ENCODE results near the gene DHFR2.
"Not testable (repeated sequence)": the region's sequence is repeated elsewhere in the genome, so short reads cannot be mapped to it uniquely, and the experiment has no call there.

DHFR2 gene

DNA sequence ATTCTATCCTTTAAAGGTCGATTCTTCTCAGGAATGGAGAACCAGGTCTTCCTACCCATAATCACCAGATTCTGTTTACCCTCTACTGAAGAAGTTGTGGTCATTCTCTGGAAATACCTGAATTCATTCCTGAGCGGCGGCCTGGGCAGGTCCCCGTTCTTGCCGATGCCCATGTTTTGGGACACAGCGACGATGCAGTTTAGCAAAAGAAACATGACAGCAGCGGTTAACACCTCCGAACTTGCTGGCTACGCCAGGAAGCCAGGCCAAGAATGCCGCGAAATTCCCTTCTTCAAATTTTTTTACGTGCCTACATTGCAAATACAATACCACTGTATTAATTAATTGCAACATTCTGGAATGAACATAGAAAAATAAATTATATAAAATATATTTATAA lies 1.4 kb downstream of the DHFR2 start:
- Mint-ChIP-seq H3K27ac (ENCODE audit: low read depth) (no peak overlapping the region), H3K9me3 (no peaks in the 10 kb centered on the region), H3K36me3 (ENCODE audit: insufficient read depth) (peaks cover 18% of the 10 kb centered on the region), H3K27me3 (no peaks in the 10 kb centered on the region), H3K4me1 (peaks cover 33% of the 10 kb centered on the region), H3K4me3 (no peak overlapping the region)
- DNase-seq (ENCODE audit: low spot score in 2 of 2), result no peak
- ATAC-seq (replicated peaks; ENCODE audit: extremely low read depth, poor library complexity, severe bottlenecking), result no peak

DNA sequence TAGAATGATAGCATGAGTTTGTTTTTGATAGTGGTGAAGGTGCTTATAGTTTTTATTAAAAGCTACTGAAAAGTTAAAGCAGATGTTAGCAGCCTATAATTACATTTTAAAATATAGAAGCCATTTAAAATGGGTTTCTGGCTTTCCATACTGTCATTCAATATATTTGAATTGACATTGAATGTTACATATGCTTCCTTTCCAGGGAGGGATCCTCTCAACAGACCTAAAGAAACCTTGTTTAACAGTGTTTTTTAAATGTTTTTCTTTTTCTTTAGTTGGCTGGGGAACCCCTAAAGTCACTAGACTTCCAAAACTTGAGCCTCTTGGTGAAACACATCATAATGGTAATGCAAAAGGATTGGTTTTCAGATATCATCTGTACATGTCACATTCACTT lies 12.2 kb downstream of the DHFR2 start:
- no peak overlapping the region for H3K27ac Mint-ChIP-seq (ENCODE audit: low read depth)
- no peaks in the 10 kb centered on the region for H3K4me1 Mint-ChIP-seq
- H3K4me3 Mint-ChIP-seq, result no peak overlapping the region
- ATAC-seq (replicated peaks; ENCODE audit: extremely low read depth, poor library complexity, severe bottlenecking) (no peak), DNase-seq (ENCODE audit: low spot score in 2 of 2) (no peak)
- H3K36me3 Mint-ChIP-seq (ENCODE audit: insufficient read depth), result no peaks in the 10 kb centered on the region
- no peaks in the 10 kb centered on the region for H3K9me3 Mint-ChIP-seq
- H3K27me3 Mint-ChIP-seq, result no peaks in the 10 kb centered on the region

DNA sequence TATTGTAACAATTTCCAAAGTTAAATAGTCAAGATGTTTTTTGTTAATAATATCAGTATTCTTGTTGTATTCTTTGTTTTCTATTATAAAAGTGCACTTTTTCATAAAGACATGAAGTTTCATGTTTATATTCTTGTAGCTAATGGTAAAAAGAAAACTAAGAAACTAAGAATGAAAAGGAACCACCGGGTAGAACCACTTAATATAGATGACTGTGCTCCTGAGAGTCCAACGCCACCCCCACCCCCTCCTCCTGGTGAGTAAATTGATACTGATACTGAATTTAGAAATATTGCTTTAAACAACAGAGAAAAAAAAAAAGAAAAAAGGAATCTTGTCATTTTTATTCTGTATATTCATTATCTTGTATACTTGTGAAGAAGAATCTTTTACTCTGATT lies 13.4 kb downstream of the DHFR2 start:
- no peaks in the 10 kb centered on the region for H3K36me3 Mint-ChIP-seq (ENCODE audit: insufficient read depth)
- DNase-seq (ENCODE audit: low spot score in 2 of 2), result no peak
- H3K9me3 Mint-ChIP-seq, result no peaks in the 10 kb centered on the region
- no peak for ATAC-seq (replicated peaks; ENCODE audit: extremely low read depth, poor library complexity, severe bottlenecking)
- H3K4me3 Mint-ChIP-seq, result no peak overlapping the region
- H3K4me1 Mint-ChIP-seq, result no peaks in the 10 kb centered on the region
- no peaks in the 10 kb centered on the region for H3K27me3 Mint-ChIP-seq
- H3K27ac Mint-ChIP-seq (ENCODE audit: low read depth), result no peak overlapping the region

DNA sequence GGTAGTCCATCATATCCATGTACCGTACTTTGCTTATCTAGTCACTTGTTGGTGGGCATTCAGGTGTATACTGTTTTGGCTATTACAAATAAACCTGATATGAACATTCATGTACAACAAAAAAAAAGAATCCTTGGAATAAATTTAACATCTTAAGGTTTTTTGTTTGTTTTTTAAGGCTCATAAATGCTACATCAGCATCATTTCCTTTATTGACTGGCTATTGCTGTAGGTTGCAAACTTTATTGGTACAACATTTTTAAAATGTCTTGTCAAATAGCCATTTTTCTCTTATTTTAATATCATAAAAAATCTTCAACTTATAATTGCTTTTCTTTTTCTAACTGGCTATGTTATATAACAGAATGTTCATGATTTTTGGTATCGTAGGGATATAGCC lies 16.2 kb downstream of the DHFR2 start:
- peaks cover 8% of the 10 kb centered on the region for H3K36me3 Mint-ChIP-seq (ENCODE audit: insufficient read depth)
- no peak for DNase-seq (ENCODE audit: low spot score in 2 of 2)
- no peak for ATAC-seq (replicated peaks; ENCODE audit: extremely low read depth, poor library complexity, severe bottlenecking)
- no peak overlapping the region for H3K4me3 Mint-ChIP-seq
- no peaks in the 10 kb centered on the region for H3K27me3 Mint-ChIP-seq
- no peaks in the 10 kb centered on the region for H3K9me3 Mint-ChIP-seq
- no peaks in the 10 kb centered on the region for H3K4me1 Mint-ChIP-seq
- H3K27ac Mint-ChIP-seq (ENCODE audit: low read depth), result no peak overlapping the region

DNA sequence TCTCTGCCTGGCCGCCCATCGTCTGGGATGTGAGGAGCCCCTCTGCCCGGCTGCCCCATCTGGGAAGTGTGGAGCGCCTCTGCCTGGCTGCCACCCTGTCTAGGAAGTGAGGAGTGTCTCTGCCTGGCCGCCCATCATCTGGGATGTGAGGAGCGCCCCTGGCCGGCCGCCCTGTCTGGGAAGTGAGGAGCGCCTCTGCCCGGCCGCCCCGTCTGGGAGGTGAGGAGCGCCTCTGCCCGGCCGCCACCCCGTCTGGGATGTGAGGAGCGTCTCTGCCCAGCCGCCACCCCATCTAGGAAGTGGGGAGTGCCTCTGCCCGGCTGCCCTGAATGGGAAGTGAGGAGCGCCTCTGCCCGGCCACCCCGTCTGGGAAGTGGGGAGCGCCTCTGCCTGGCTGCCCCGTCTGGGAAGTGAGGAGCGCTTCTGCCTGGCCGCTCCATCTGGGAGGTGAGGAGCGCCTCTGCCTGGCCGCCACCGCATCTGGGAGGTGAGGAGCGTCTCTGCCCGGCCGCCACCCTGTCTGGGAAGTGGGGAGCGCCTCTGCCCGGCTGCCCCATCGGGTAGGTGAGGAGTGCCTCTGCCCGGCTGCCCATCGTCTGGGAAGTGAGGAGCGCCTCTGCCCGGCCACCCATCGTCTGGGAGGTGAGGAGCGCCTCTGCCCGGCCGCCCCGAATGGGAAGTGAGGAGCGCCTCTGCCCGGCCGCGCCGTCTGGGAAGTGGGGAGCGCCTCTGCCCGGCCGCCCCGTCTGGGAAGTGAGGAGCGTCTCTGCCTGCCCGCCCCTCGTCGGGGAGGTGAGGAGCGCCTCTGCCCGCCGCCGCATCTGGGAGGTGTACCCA lies 18.4 kb downstream of the DHFR2 start:
- H3K9me3 Mint-ChIP-seq; DNase-seq (ENCODE audit: low spot score in 2 of 2); H3K4me1 Mint-ChIP-seq; H3K36me3 Mint-ChIP-seq (ENCODE audit: insufficient read depth); H3K4me3 Mint-ChIP-seq; ATAC-seq (replicated peaks; ENCODE audit: extremely low read depth, poor library complexity, severe bottlenecking); H3K27me3 Mint-ChIP-seq: not testable (repeated sequence)
- H3K27ac Mint-ChIP-seq (ENCODE audit: low read depth), result peak overlapping the region; percentile 83

DNA sequence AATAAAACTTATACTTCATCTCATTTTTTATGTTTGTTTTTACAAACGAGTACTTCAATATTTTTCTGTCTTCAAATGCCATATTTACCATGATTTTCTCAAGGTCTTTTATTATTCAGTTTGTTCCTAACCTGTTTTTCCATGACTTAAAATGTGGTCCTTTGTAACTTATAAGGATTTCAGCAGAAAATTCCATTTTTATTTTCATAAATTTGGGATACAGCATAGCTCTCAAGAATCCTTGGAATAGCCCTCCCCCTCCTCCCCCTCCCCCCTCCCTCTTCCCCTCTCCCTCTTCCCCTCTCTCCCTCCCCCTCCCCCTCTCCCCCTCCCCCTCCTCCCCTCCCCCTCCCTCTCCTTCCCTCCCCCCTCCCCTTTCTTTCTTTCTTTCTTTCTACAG lies 19.4 kb downstream of the DHFR2 start:
- H3K36me3 Mint-ChIP-seq (ENCODE audit: insufficient read depth), result peaks cover 9% of the 10 kb centered on the region
- H3K9me3 Mint-ChIP-seq, result no peaks in the 10 kb centered on the region
- H3K4me1 Mint-ChIP-seq, result no peaks in the 10 kb centered on the region
- no peak for DNase-seq (ENCODE audit: low spot score in 2 of 2)
- no peak overlapping the region for H3K4me3 Mint-ChIP-seq
- H3K27me3 Mint-ChIP-seq, result no peaks in the 10 kb centered on the region
- H3K27ac Mint-ChIP-seq (ENCODE audit: low read depth), result peak overlapping the region; percentile 83
- ATAC-seq (replicated peaks; ENCODE audit: extremely low read depth, poor library complexity, severe bottlenecking), result no peak

DNA sequence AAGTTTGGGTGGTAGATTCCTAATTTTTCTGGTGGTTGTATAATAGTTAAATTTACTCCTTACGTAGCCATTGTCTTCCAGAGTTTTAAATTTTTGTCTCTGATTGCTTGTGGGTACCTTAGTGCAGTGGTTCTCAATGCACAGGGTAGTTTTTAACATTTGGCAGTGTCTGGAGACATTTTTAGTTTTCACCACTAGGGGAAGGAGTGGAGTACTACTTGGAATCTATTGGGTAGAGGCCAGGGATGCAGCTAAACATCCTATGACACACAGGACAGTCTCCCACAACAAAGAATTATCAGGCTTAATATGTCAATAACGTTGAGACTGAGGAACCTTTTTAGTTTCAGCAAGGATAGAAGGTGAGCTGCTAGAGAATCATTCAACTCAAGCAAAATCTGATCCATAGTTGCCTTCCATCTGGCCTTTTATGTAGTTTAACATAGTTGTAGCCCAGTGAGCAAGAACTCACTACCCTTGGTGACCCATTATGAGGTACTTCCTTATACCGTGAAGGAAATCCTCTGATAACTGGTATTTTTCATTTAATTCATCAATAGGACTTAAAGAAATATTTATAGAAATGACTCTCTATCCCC lies 25.7 kb downstream of the DHFR2 start:
- Mint-ChIP-seq H3K27me3 (no peaks in the 10 kb centered on the region), H3K4me3 (no peak overlapping the region), H3K27ac (ENCODE audit: low read depth) (no peak overlapping the region), H3K9me3 (no peaks in the 10 kb centered on the region), H3K36me3 (ENCODE audit: insufficient read depth) (peaks cover 7% of the 10 kb centered on the region), H3K4me1 (no peaks in the 10 kb centered on the region)
- DNase-seq (ENCODE audit: low spot score in 2 of 2) (no peak), ATAC-seq (replicated peaks; ENCODE audit: extremely low read depth, poor library complexity, severe bottlenecking) (no peak)

DNA sequence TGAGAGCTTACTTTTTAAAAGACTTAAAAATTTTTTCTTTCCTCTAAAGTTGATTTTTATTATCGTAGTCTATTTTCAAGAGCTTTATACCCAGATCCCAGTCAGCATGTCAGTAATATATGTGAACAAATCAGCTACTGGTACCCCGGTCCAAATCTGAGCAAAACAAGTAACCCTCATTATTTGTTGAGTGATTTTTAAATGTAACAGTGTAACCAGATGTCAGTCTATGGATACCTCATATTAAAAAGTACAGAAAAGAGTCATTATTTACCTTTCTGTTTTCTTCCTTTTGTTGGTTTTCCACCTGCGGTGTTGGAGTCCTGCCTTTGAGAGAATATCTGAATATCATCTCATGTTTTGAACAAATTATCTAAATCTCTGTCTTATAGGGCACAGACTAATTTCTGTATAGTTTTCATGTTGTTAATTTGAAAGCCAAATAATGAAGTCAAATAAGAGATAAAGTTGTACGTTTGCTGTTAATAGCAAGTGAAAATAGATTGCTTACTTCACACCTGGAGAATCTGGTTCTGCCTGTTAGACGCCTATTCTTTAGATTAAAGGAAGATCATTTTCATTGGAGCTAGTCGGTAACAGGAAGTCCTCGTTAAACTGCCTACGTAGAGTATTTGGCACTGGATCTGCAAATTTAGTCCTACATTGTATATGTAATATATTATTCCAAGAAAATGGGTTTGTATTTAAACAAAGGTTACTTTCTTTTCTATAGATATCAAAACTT lies 34.5 kb downstream of the DHFR2 start, which contains the start of gene STX19:
STX19 (minus strand) TSS at position 505 of the 745 bp plus-strand sequence. CDS start 13,328 bp downstream, outside the sequence.
- Mint-ChIP-seq H3K36me3 (ENCODE audit: insufficient read depth) (no peaks in the 10 kb centered on the region), H3K4me3 (no peak within 1 kb of the TSS), H3K9me3 (no peaks in the 10 kb centered on the region), H3K4me1 (no peaks in the 10 kb centered on the region), H3K27ac (ENCODE audit: low read depth) (no peak within 1 kb of the TSS), H3K27me3 (no peaks in the 10 kb centered on the region)
- ATAC-seq (replicated peaks; ENCODE audit: extremely low read depth, poor library complexity, severe bottlenecking) (no peak), DNase-seq (ENCODE audit: low spot score in 2 of 2) (no peak)

DNA sequence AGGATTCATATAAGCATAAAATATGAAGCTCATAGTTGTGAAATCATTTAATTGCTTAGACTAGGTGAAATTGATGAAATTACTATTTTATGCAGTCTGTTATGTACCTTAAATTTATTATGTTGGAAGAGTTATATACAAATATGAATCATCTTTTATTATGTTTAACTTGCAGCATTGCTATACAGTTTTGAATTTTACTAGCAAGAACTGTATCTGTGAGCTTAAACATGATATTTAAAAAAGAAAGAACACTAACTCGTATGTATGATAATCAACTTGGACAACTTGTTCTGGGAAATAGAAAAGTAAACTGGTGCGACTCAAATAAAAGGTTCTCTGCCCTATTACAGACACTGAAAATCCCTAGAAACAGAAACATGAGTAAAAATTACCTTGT lies 36.1 kb downstream of the DHFR2 start:
- no peak for DNase-seq (ENCODE audit: low spot score in 2 of 2)
- Mint-ChIP-seq H3K27ac (ENCODE audit: low read depth) (no peak overlapping the region), H3K9me3 (no peaks in the 10 kb centered on the region), H3K36me3 (ENCODE audit: insufficient read depth) (no peaks in the 10 kb centered on the region), H3K4me1 (no peaks in the 10 kb centered on the region), H3K27me3 (no peaks in the 10 kb centered on the region), H3K4me3 (no peak overlapping the region)
- ATAC-seq (replicated peaks; ENCODE audit: extremely low read depth, poor library complexity, severe bottlenecking), result no peak

DNA sequence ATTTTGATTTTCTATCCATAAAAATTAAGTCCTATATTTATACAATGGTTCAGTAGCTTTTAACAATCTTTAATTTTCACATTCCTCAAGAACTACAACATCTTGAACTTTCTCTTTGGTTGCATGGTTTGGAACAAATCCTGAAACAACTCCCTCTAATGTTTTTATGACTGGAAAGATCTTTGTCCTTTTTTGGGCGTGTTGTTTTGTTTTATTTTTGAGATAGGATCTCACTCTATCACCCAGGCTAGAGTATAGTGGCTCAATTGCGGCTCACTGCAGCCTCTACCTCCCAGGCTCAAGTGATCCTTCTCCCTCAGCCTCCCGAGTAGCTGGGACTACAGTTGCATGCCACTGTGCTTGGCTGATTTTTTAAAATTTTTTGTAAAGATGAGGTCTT lies 38.3 kb downstream of the DHFR2 start:
- Mint-ChIP-seq H3K4me1 (peaks cover 5% of the 10 kb centered on the region), H3K27ac (ENCODE audit: low read depth) (no peak overlapping the region), H3K27me3 (no peaks in the 10 kb centered on the region), H3K9me3 (no peaks in the 10 kb centered on the region), H3K4me3 (no peak overlapping the region), H3K36me3 (ENCODE audit: insufficient read depth) (no peaks in the 10 kb centered on the region)
- ATAC-seq (replicated peaks; ENCODE audit: extremely low read depth, poor library complexity, severe bottlenecking), result no peak
- DNase-seq (ENCODE audit: low spot score in 2 of 2), result no peak

DNA sequence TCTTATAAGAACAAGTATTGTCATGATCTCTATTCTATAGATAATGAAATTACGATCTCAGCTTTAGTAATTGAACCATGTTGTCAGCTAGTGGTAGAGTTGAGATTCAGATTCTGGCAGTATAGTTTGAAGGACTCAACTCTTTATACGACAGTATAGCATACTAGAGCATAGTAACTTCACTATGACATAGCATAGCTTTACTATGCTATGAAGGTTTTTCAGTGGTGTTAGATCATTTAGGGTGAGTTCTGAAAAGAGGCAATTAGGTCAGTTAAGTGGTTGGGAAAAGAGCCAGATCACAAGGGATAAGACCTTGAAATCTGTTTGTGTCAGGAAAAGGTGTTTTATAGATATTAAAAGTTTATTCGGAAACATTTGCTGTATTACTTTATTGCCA lies 42.4 kb downstream of the DHFR2 start:
- Mint-ChIP-seq H3K4me3 (no peak overlapping the region), H3K36me3 (ENCODE audit: insufficient read depth) (no peaks in the 10 kb centered on the region), H3K27me3 (no peaks in the 10 kb centered on the region), H3K4me1 (peaks cover 5% of the 10 kb centered on the region), H3K9me3 (no peaks in the 10 kb centered on the region), H3K27ac (ENCODE audit: low read depth) (no peak overlapping the region)
- no peak for ATAC-seq (replicated peaks; ENCODE audit: extremely low read depth, poor library complexity, severe bottlenecking)
- no peak for DNase-seq (ENCODE audit: low spot score in 2 of 2)

DNA sequence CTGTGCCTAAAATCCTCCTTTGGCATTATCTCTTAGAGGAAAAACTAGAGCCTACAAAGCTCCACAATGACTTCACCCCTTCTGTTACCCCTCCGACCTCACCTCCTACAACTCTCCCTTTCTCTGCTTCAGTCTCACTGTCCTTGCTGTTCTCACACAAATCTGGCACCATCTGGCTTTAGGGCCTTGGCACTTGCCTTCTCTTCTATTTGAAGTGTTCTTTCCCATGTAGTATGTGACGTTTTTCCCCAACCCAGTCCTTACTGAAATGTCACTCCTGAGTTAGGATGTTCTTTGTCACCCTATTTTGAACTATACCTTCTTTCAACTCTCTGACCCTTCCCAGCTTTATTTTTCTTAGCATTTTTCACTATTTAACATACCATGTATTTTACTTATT lies 43.1 kb downstream of the DHFR2 start:
- Mint-ChIP-seq H3K27ac (ENCODE audit: low read depth) (no peak overlapping the region), H3K36me3 (ENCODE audit: insufficient read depth) (no peaks in the 10 kb centered on the region), H3K9me3 (no peaks in the 10 kb centered on the region), H3K4me1 (peaks cover 5% of the 10 kb centered on the region), H3K27me3 (no peaks in the 10 kb centered on the region), H3K4me3 (no peak overlapping the region)
- ATAC-seq (replicated peaks; ENCODE audit: extremely low read depth, poor library complexity, severe bottlenecking) (no peak), DNase-seq (ENCODE audit: low spot score in 2 of 2) (no peak)

DNA sequence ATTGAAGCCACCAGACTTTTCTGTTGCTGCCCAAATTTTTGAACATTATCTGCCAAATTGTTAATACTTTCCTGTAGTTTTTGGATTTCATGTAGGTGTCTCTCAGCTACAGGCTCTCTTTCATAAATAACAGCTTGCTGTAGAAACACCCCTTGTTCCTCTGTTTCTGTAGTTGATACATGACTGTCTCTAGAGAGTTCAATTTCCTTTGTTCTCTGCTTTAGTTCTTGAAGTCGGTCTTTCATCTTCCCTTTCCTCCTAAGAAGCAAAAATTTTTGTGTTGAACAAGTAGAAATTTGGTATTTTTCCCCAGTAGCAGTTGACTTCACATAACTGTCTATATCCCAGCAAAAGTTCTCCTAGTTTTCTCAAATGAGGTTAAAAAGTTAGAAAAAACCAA lies 47.7 kb downstream of the DHFR2 start:
- ATAC-seq (replicated peaks; ENCODE audit: extremely low read depth, poor library complexity, severe bottlenecking) (no peak), DNase-seq (ENCODE audit: low spot score in 2 of 2) (no peak)
- no peaks in the 10 kb centered on the region for H3K36me3 Mint-ChIP-seq (ENCODE audit: insufficient read depth)
- no peak overlapping the region for H3K27ac Mint-ChIP-seq (ENCODE audit: low read depth)
- no peak overlapping the region for H3K4me3 Mint-ChIP-seq
- H3K9me3 Mint-ChIP-seq, result no peaks in the 10 kb centered on the region
- no peaks in the 10 kb centered on the region for H3K27me3 Mint-ChIP-seq
- peaks cover 11% of the 10 kb centered on the region for H3K4me1 Mint-ChIP-seq
